HEK293 (cell line): ENCODE measurements around the gene CSF3R.

ENCODE experiments used
- ATF2 ChIP-seq: fragments of 450-650 bp; formaldehyde crosslinking; IDR thresholded peaks from 2 replicates; pipeline ENCODE4 v1.5.1; 2016; ENCODE audit warnings: missing biosample characterization, missing genetic modification characterization, low read depth
- BCL6B ChIP-seq: fragments of 450-650 bp; formaldehyde crosslinking; IDR thresholded peaks from 2 replicates; pipeline ENCODE4 v1.5.1; 2017; ENCODE audit warnings: missing biosample characterization, missing genetic modification characterization
- CTCF ChIP-seq: fragments of 450-650 bp; formaldehyde crosslinking; IDR thresholded peaks from 2 replicates; pipeline ENCODE4 v1.5.1; 2016; ENCODE audit warnings: missing biosample characterization, missing genetic modification characterization
- RBAK ChIP-seq: fragments of 450-650 bp; formaldehyde crosslinking; IDR thresholded peaks from 2 replicates; pipeline ENCODE4 v1.5.1; 2016; ENCODE audit warnings: missing biosample characterization, missing genetic modification characterization
- ZFP69B ChIP-seq: fragments of 450-650 bp; formaldehyde crosslinking; IDR thresholded peaks from 2 replicates; pipeline ENCODE4 v1.5.1; 2016; ENCODE audit warnings: missing biosample characterization, missing genetic modification characterization
- ZNF148 ChIP-seq: fragments of 450-650 bp; formaldehyde crosslinking; IDR thresholded peaks from 2 replicates; pipeline ENCODE4 v1.5.0; 2017; ENCODE audit warnings: missing biosample characterization, missing genetic modification characterization, borderline replicate concordance
- ZNF16 ChIP-seq: fragments of 450-650 bp; formaldehyde crosslinking; IDR thresholded peaks from 2 replicates; pipeline ENCODE4 v1.5.1; 2016; ENCODE audit warnings: low read depth, missing biosample characterization, missing genetic modification characterization
- ZNF174 ChIP-seq: fragments of 450-650 bp; formaldehyde crosslinking; IDR thresholded peaks from 2 replicates; pipeline ENCODE4 v1.5.0; 2017; ENCODE audit warnings: missing biosample characterization, mild to moderate bottlenecking, missing genetic modification characterization
- ZNF18 ChIP-seq: fragments of 450-650 bp; formaldehyde crosslinking; IDR thresholded peaks from 2 replicates; pipeline ENCODE4 v1.5.1; 2016; ENCODE audit warnings: missing biosample characterization, missing genetic modification characterization
- ZNF548 ChIP-seq: fragments of 450-650 bp; formaldehyde crosslinking; IDR thresholded peaks from 2 replicates; pipeline ENCODE4 v1.5.1; 2016; ENCODE audit warnings: missing biosample characterization, missing genetic modification characterization
- ZNF639 ChIP-seq: fragments of 450-650 bp; formaldehyde crosslinking; IDR thresholded peaks from 2 replicates; pipeline ENCODE4 v1.5.1; 2016; ENCODE audit warnings: missing biosample characterization, missing genetic modification characterization
- ZNF777 ChIP-seq: fragments of 450-650 bp; formaldehyde crosslinking; IDR thresholded peaks from 2 replicates; pipeline ENCODE4 v1.5.1; 2017; ENCODE audit warnings: missing biosample characterization, missing genetic modification characterization, borderline replicate concordance
- ZNF837 ChIP-seq: fragments of 450-650 bp; formaldehyde crosslinking; IDR thresholded peaks from 2 replicates; pipeline ENCODE4 v1.5.1; 2016; ENCODE audit warnings: missing biosample characterization, missing genetic modification characterization

- no peak for TF ChIP-seq CTCF (tag by site-specific recombination)
- TF ChIP-seq BCL6B (tag by site-specific recombination): no peak
- no peak for TF ChIP-seq ZNF148 (tag by site-specific recombination)
- no peak for TF ChIP-seq ZFP69B (tag by site-specific recombination)
- no peak for TF ChIP-seq ATF2
- no peak for TF ChIP-seq ZNF16
- TF ChIP-seq ZNF18 (tag by site-specific recombination): no peak
- no peak for TF ChIP-seq ZNF548 (tag by site-specific recombination)
- no peak for TF ChIP-seq RBAK (tag by site-specific recombination)
- no peak for TF ChIP-seq ZNF639 (tag by site-specific recombination)
- no peak for TF ChIP-seq ZNF174 (tag by site-specific recombination)
- TF ChIP-seq ZNF777 (tag by site-specific recombination): no peak
- TF ChIP-seq ZNF837 (tag by site-specific recombination): no peak
Observed at GRCh38 chr1:36512842-36513241, 30.1 kb upstream of the CSF3R start.
